SIG-M5 treated with dmso at 0.1 percent for 504 hours (cell line): ENCODE results near the gene F7.

ENCODE experiments used
- DNase-seq: peaks from one replicate; lab custom pipeline; 2025; ENCODE audit not compliant: unreplicated experiment; lab: John Stamatoyannopoulos, UW

Gene F7

DNA sequence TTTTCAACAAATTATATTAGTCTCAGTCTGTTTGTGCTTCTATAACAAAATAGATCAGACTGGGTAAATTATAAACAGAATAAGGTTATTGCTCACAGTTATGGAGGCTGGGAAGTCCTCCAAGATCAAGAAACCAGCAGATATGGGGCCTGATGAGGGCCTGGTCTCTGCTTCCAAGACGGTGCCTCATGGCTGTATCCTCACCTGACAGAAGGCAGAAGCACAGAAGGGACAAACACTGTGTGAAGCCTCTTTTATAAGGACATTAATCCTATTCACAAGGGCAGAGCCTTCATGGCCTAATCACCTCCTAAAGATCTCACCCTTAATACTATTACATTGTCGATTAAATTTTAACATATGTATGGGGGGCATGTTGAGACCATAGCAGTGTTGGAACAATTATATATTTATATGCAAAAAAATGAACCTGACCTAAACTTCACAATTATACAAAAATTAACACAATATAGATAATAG lies 29.7 kb downstream of the F7 start:
- no peak for DNase-seq

DNA sequence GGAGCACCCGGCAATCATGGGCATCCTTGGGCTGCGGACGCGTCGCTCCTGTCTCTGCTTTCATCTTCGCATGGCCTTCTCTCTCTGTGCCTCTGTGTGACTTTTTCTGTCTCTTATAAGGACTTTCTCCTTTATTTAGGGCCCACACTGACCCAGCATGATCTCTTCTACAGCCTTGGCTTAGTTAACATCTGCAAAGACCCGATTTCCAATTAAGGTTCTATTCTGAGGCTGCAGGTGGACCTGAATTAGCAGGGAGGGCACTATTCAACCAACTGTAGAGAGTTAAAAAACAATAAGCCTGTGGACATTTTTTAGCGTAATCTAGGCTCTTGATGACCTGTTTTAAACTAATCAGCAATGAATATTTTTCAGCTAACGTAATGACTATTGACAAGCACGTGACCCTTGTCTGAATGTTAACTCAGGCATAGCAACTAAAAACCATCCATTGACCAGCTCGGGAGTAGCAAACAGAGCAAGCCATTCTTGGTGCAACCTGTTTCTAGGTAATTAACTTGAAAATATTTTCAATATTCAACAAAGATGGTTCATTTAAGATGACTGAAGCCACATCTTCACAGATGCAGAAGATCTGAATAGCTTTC lies 32.2 kb downstream of the F7 start:
- DNase-seq, result no peak

- DNase-seq, result no peak
Measured at GRCh38 chr13:113138792-113139551, 33.4 kb downstream of the F7 start.

GRCh38 chr13:113139577-113139976 lies 34.0 kb downstream of the F7 start:
- no peak for DNase-seq

- no peak for DNase-seq
Measured at GRCh38 chr13:113140677-113141600, 35.3 kb downstream of the F7 start.

- DNase-seq, result no peak
Measured at GRCh38 chr13:113141601-113141970, 36.0 kb downstream of the F7 start.

- DNase-seq, result no peak
Measured at GRCh38 chr13:113142876-113143275, 37.3 kb downstream of the F7 start.

DNA sequence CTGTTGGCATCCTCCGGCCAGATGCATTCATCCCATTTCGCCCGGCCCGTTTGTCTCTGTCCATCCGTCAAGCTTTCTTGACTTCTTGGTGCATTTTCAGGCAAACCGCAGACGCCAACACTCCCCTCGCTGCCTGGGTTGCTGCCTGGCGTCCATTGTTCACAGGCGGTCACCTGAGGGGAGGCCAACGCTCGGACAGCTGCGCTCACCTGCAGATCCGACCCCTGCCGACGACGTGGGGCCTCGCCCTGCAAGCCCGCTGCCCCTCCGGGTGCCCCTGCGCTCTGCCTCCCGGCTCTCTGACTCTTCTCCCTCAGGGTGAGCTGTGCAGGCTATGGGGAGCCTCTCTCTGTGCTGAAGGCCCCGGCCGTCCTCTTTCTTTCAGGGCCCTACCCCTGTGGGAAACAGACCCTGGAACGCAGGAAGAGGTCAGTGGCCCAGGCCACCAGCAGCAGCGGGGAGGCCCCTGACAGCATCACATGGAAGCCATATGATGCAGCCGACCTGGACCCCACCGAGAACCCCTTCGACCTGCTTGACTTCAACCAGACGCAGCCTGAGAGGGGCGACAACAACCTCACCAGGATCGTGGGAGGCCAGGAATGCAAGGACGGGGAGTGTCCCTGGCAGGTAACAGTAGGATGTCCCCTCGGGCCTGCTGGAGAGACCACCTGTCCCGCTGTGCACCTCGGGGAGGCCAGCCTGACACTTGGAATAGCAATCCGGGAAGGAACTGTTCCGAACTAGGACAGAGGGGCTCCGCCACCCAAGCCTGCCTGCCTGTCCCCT lies 38.1 kb downstream of the F7 start:
- DNase-seq, result no peak

DNA sequence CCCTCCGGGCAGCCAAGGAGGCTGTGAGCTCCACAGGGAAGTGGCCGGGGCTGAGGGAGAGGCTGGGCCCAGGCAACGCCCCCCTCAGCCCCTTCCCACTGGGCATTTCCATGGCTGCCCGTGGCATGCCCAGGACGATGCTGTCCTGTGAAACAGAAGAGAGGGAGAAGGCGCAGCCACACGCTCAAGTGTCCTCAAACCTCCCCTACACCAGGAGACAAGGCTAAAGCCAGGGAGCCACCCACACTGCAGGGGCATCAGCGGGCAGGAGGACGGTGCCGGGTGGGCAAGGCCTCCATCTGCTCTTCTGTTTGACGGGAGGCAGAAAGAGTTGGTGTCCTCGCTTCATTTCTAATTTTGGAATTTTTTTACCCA lies 38.7 kb downstream of the F7 start:
- no peak for DNase-seq

DNA sequence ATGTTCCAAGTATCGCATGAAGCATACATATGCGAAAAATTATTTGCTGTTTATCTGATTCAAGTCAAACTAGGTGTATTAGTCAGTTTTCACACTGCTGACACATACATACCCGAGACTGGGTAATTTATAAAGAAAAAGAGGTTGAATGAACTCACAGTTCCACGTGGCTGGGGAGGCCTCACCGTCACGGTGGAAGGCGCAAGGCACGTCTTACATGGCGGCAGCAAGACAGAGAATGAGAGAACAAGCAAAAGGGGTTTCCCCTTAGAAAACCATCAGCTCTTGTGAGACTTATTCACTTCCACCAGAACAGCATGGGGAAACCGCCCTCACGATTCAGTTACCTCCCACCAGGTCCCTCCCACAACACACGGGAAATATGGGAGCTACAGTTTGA lies 39.9 kb downstream of the F7 start:
- DNase-seq, result no peak

- DNase-seq, result no peak
Measured at GRCh38 chr13:113145911-113146598, 40.5 kb downstream of the F7 start.

DNA sequence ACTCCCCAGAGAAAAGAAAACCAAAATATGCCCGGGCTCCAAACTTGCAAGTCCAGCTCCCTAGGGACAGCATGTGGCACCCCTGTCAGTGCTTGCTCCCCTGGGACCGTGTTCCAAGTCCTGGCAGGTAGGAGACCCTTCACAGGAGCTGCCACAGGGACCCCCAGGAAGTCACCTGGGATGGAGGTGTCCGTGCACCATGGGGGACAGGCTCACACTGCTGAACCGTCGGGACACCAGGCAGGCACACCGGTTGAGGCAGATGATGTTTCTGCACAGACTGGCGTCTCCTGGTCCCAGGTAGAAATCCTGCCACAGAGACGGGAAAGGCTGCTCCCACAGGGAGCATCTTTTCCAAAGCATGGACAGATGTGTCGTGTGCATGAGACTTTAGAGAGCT lies 41.2 kb downstream of the F7 start:
- no peak for DNase-seq

DNA sequence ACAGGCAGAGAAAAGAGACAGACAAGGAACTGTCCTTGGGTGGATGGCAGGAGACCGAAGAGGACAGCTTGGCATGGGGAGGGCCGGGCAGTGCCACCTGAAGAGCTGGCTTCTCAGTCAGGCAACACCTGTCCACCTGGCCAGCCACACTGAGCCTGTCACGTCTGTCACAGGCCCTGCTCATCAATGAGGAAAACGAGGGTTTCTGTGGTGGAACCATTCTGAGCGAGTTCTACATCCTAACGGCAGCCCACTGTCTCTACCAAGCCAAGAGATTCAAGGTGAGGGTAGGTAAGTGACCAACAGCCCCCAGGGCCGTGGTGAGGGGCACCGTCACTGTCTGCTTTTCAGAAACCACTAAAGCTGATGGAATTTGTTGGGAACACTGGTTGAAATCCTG lies 41.6 kb downstream of the F7 start:
- DNase-seq, result no peak

DNA sequence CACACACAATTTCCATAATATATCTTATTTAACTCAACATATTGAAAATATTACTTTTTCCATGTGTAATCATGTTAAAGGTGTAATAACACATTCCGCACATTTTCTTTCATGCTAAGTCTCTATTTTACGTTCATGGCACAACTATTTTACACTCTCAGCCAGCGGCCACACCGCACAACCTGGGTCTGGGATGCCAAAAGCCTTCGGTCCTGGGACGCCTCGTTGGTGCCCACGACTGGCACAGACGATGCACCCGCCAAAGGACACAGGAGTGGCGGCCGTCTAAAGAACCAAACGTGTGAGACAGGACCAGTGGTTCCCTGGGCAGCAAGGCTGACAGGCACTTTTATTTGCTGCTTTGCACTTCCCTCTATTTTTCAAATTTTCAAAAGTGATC lies 42.8 kb downstream of the F7 start:
- DNase-seq, result no peak

DNA sequence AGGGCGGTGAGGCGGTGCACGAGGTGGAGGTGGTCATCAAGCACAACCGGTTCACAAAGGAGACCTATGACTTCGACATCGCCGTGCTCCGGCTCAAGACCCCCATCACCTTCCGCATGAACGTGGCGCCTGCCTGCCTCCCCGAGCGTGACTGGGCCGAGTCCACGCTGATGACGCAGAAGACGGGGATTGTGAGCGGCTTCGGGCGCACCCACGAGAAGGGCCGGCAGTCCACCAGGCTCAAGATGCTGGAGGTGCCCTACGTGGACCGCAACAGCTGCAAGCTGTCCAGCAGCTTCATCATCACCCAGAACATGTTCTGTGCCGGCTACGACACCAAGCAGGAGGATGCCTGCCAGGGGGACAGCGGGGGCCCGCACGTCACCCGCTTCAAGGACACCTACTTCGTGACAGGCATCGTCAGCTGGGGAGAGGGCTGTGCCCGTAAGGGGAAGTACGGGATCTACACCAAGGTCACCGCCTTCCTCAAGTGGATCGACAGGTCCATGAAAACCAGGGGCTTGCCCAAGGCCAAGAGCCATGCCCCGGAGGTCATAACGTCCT lies 43.4 kb downstream of the F7 start:
- DNase-seq, result no peak

- DNase-seq, result no peak
Measured at GRCh38 chr13:113149711-113150549, 44.3 kb downstream of the F7 start.

GRCh38 chr13:113150550-113151365 lies 45.2 kb downstream of the F7 start:
- DNase-seq, result no peak
